Osteoblast (primary cell): Measurements from ENCODE around the gene DCAF11. TPM values are rescaled to one million over a fixed set of nuclear protein-coding genes. Genes with fewer than 3 reads are reported as not detected.

Source experiments
- DNase-seq: peaks from one replicate; pipeline ENCODE4 v3.0.0; 2011; ENCODE audit warnings: low spot score, mixed read lengths; ENCODE audit not compliant: insufficient read length; ENCODE audit errors: missing footprints
- H2AFZ ChIP-seq: 2 replicates; pipeline ENCODE4 v1.6.0; 2011; ENCODE audit warnings: mild to moderate bottlenecking, low read length
- H3K27ac ChIP-seq: 2 replicates; pipeline ENCODE4 v1.5.1; 2011; ENCODE audit warnings: mild to moderate bottlenecking, low read depth, low read length, moderate library complexity
- H3K27me3 ChIP-seq: 2 replicates; pipeline ENCODE4 v1.6.0; 2012; ENCODE audit warnings: mild to moderate bottlenecking, control low read depth, inconsistent platforms, low read length, moderate library complexity; ENCODE audit not compliant: insufficient read depth
- H3K36me3 ChIP-seq: 2 replicates; pipeline ENCODE4 v1.5.1; 2011; ENCODE audit warnings: mild to moderate bottlenecking, low read length, control low read depth, moderate library complexity; ENCODE audit not compliant: insufficient read depth
- H3K4me1 ChIP-seq: 2 replicates; pipeline ENCODE4 v1.5.1; 2011; ENCODE audit warnings: mild to moderate bottlenecking, low read length, control low read depth, moderate library complexity; ENCODE audit not compliant: insufficient read depth
- H3K4me2 ChIP-seq: 2 replicates; pipeline ENCODE4 v1.6.0; 2011; ENCODE audit warnings: mild to moderate bottlenecking, low read length; ENCODE audit not compliant: insufficient read depth
- H3K4me3 ChIP-seq: fragments of 200-600 bp; sonication (generic); 3 replicates; pipeline ENCODE4 v1.5.1; 2012; ENCODE audit warnings: mild to moderate bottlenecking, low read length, inconsistent platforms; ENCODE audit not compliant: insufficient read depth
- H3K79me2 ChIP-seq: 2 replicates; pipeline ENCODE4 v1.6.0; 2012; ENCODE audit warnings: mild to moderate bottlenecking, low read length, control low read depth, inconsistent platforms; ENCODE audit not compliant: insufficient read depth
- H3K9me3 ChIP-seq: 2 replicates; pipeline ENCODE4 v1.5.1; 2011; ENCODE audit warnings: low read depth, low read length, control low read depth
- H4K20me1 ChIP-seq: 2 replicates; pipeline ENCODE4 v1.6.0; 2012; ENCODE audit warnings: mild to moderate bottlenecking, low read length, control low read depth; ENCODE audit not compliant: insufficient read depth
- CTCF ChIP-seq: IDR thresholded peaks from 2 replicates; pipeline ENCODE4 v1.5.1; 2011; ENCODE audit warnings: mild to moderate bottlenecking, low read depth, low read length, moderate library complexity; ENCODE audit errors: extremely low read depth
- total RNA-seq: library from RNA; depleted of rRNA; stranded (reverse); fragments of >200 nt; gene quantifications from 2 replicates; pipeline ENCODE4 v1.2.3, GENCODE V29; 2012

Gene DCAF11
- total RNA-seq, 1 donor = 84.7 TPM

- no peaks in the 10 kb centered on the region for H3K36me3 ChIP-seq
- no peaks in the 10 kb centered on the region for H3K79me2 ChIP-seq
Measured at GRCh38 chr14:24080142-24080530, 34.4 kb upstream of the DCAF11 start.

GRCh38 chr14:24080888-24081738, 33.5 kb upstream of the DCAF11 start:
- no peak overlapping the region for H3K27ac ChIP-seq
- H3K4me1 ChIP-seq = peaks cover 5% of the 10 kb centered on the region
- H3K27me3 ChIP-seq = peaks cover 40% of the 10 kb centered on the region
- no peak for TF ChIP-seq CTCF
- no peaks in the 10 kb centered on the region for H3K79me2 ChIP-seq
- DNase-seq = peak; percentile 93
- peak overlapping the region; percentile 68 for H3K4me3 ChIP-seq
- no peaks in the 10 kb centered on the region for H4K20me1 ChIP-seq
- peak overlapping the region; percentile 71 for H2AFZ ChIP-seq
- no peaks in the 10 kb centered on the region for H3K36me3 ChIP-seq
- H3K4me2 ChIP-seq = peak overlapping the region; percentile 82
- H3K9me3 ChIP-seq = no peaks in the 10 kb centered on the region

More at GRCh38 chr14:24080142-24080530, 34.4 kb upstream of the DCAF11 start:
- Histone ChIP-seq H3K27me3 (peaks cover 40% of the 10 kb centered on the region), H3K27ac (no peak overlapping the region), H3K4me1 (peaks cover 5% of the 10 kb centered on the region), H4K20me1 (no peaks in the 10 kb centered on the region), H2AFZ (no peak overlapping the region), H3K9me3 (no peaks in the 10 kb centered on the region), H3K4me3 (no peak overlapping the region), H3K4me2 (no peak overlapping the region)
- TF ChIP-seq CTCF = no peak
- no peak for DNase-seq

- DNase-seq = peak; percentile 62
- Histone ChIP-seq H3K27me3 (peaks cover 40% of the 10 kb centered on the region), H3K36me3 (no peaks in the 10 kb centered on the region), H3K4me2 (peak overlapping the region; percentile 82), H3K4me1 (peaks cover 5% of the 10 kb centered on the region), H3K4me3 (peak overlapping the region; percentile 68), H3K79me2 (no peaks in the 10 kb centered on the region), H3K9me3 (no peaks in the 10 kb centered on the region), H4K20me1 (no peaks in the 10 kb centered on the region), H3K27ac (no peak overlapping the region), H2AFZ (no peak overlapping the region)
- TF ChIP-seq CTCF = no peak
Measured at GRCh38 chr14:24081739-24082211, 32.8 kb upstream of the DCAF11 start.

- peaks cover 5% of the 10 kb centered on the region for H3K4me1 ChIP-seq
- H3K27ac ChIP-seq = no peak overlapping the region
- peaks cover 40% of the 10 kb centered on the region for H3K27me3 ChIP-seq
- DNase-seq = peak; percentile 83
- no peak overlapping the region for H3K4me3 ChIP-seq
- H3K9me3 ChIP-seq = no peaks in the 10 kb centered on the region
- no peak overlapping the region for H2AFZ ChIP-seq
- H3K4me2 ChIP-seq = no peak overlapping the region
- no peaks in the 10 kb centered on the region for H4K20me1 ChIP-seq
- TF ChIP-seq CTCF = no peak
- H3K36me3 ChIP-seq = no peaks in the 10 kb centered on the region
- H3K79me2 ChIP-seq = no peaks in the 10 kb centered on the region
Measured at GRCh38 chr14:24082411-24083080, 32.0 kb upstream of the DCAF11 start.
